ENCODE data around the gene RNF5.

The RNF5 gene

GRCh38 chr6:32167761-32168262 is 10.4 kb upstream of the RNF5 start:
- H3K18ac ChIP-seq (ENCODE audit: low read length): no peak overlapping the region

GRCh38 chr6:32168350-32168749 is 9.9 kb upstream of the RNF5 start:
- Histone ChIP-seq H3K9me3 (ENCODE audit: insufficient read depth, low read depth, low read length) (no peaks in the 10 kb centered on the region), H3K27me3 (ENCODE audit: insufficient read depth, low read length) (no peaks in the 10 kb centered on the region)
- WGBS (ENCODE audit: extremely low coverage, insufficient coverage, insufficient read length): no CpG with 5 or more reads among the region's 2 CpGs

More at GRCh38 chr6:32167761-32168262, 10.4 kb upstream of the RNF5 start:
- no peak overlapping the region for H3K14ac ChIP-seq (ENCODE audit: low read length)
- H3K4me1 ChIP-seq (ENCODE audit: control insufficient read depth in 1 of 2, insufficient read depth in 2 of 2, low read length in 2 of 2): peaks cover 6 to 8% of the 10 kb centered on the region in 2 experiments
- H2AK5ac ChIP-seq (ENCODE audit: low read length): no peak overlapping the region
- no peak overlapping the region for H2AFZ ChIP-seq (ENCODE audit: insufficient read depth, low read length, poor library complexity)
- H3K79me1 ChIP-seq (ENCODE audit: low read length): no peaks in the 10 kb centered on the region
- no peaks in the 10 kb centered on the region for H3K27me3 ChIP-seq (ENCODE audit: insufficient read depth, low read length)
- no CpG with 5 or more reads among the region's 6 CpGs for WGBS (ENCODE audit: extremely low coverage, insufficient coverage, insufficient read length)
- no peaks in the 10 kb centered on the region for H3K9me3 ChIP-seq (ENCODE audit: insufficient read depth, low read depth, low read length)
- H3K4me2 ChIP-seq (ENCODE audit: low read length): no peak overlapping the region
- H3K79me2 ChIP-seq (ENCODE audit: control insufficient read depth, insufficient read depth, low read length, poor library complexity): no peaks in the 10 kb centered on the region
- no peak overlapping the region for H2BK5ac ChIP-seq (ENCODE audit: low read depth, low read length, poor library complexity)
- H3K23ac ChIP-seq (ENCODE audit: low read length): no peak overlapping the region
- H4K8ac ChIP-seq (ENCODE audit: low read depth, low read length): no peak overlapping the region
- no peak overlapping the region for H4K91ac ChIP-seq (ENCODE audit: low read depth, low read length)
- no peak overlapping the region for H3K9ac ChIP-seq (ENCODE audit: low read length)
- H3K4me3 ChIP-seq (ENCODE audit: low read depth, low read length): no peak overlapping the region
- peaks cover 61 to 67% of the 10 kb centered on the region in 2 experiments for H3K36me3 ChIP-seq (ENCODE audit: control insufficient read depth in 1 of 2, insufficient read depth in 2 of 2, low read length in 2 of 2)
- H4K12ac ChIP-seq (ENCODE audit: low read depth, low read length): no peak overlapping the region
- DNase-seq: no peak
- H2BK120ac ChIP-seq (ENCODE audit: insufficient read depth, low read length, poor library complexity): no peak overlapping the region
- no peak overlapping the region for H3K4ac ChIP-seq (ENCODE audit: low read depth, low read length)
- H3K27ac ChIP-seq (ENCODE audit: low read depth, low read length): no peak overlapping the region
- no peak overlapping the region for H2BK12ac ChIP-seq (ENCODE audit: low read length)

GRCh38 chr6:32168807-32169591 is 9.2 kb upstream of the RNF5 start:
- no peak overlapping the region for H2AFZ ChIP-seq (ENCODE audit: insufficient read depth, low read length, poor library complexity)
- DNase-seq: no peak

More at GRCh38 chr6:32168350-32168749, 9.9 kb upstream of the RNF5 start:
- Histone ChIP-seq H2AK5ac (ENCODE audit: low read length) (no peak overlapping the region), H2BK5ac (ENCODE audit: low read depth, low read length, poor library complexity) (no peak overlapping the region), H3K79me2 (ENCODE audit: control insufficient read depth, insufficient read depth, low read length, poor library complexity) (no peaks in the 10 kb centered on the region), H3K79me1 (ENCODE audit: low read length) (no peaks in the 10 kb centered on the region), H3K36me3 (ENCODE audit: control insufficient read depth in 1 of 2, insufficient read depth in 2 of 2, low read length in 2 of 2) (peaks cover 58 to 64% of the 10 kb centered on the region in 2 experiments), H3K4me2 (ENCODE audit: low read length) (no peak overlapping the region), H3K23ac (ENCODE audit: low read length) (no peak overlapping the region), H3K9ac (ENCODE audit: low read length) (no peak overlapping the region), H3K18ac (ENCODE audit: low read length) (no peak overlapping the region), H3K4me3 (ENCODE audit: low read depth, low read length) (no peak overlapping the region), H2BK120ac (ENCODE audit: insufficient read depth, low read length, poor library complexity) (no peak overlapping the region), H4K8ac (ENCODE audit: low read depth, low read length) (no peak overlapping the region), H2BK12ac (ENCODE audit: low read length) (no peak overlapping the region), H2AFZ (ENCODE audit: insufficient read depth, low read length, poor library complexity) (no peak overlapping the region), H4K12ac (ENCODE audit: low read depth, low read length) (no peak overlapping the region), H3K14ac (ENCODE audit: low read length) (no peak overlapping the region), H3K4me1 (ENCODE audit: control insufficient read depth in 1 of 2, insufficient read depth in 2 of 2, low read length in 2 of 2) (peaks cover 12 to 13% of the 10 kb centered on the region in 2 experiments), H4K91ac (ENCODE audit: low read depth, low read length) (no peak overlapping the region), H3K27ac (ENCODE audit: low read depth, low read length) (no peak overlapping the region), H3K4ac (ENCODE audit: low read depth, low read length) (no peak overlapping the region)
- no peak for DNase-seq

GRCh38 chr6:32170294-32170693 is 7.9 kb upstream of the RNF5 start:
- H2BK120ac ChIP-seq (ENCODE audit: insufficient read depth, low read length, poor library complexity): no peak overlapping the region
- H3K4me1 ChIP-seq (ENCODE audit: control insufficient read depth in 1 of 2, insufficient read depth in 2 of 2, low read length in 2 of 2): peaks cover 18 to 24% of the 10 kb centered on the region in 2 experiments
- H3K79me1 ChIP-seq (ENCODE audit: low read length): no peaks in the 10 kb centered on the region
- H3K4me2 ChIP-seq (ENCODE audit: low read length): no peak overlapping the region
- no peak overlapping the region for H3K27ac ChIP-seq (ENCODE audit: low read depth, low read length)
- no peak overlapping the region for H2BK12ac ChIP-seq (ENCODE audit: low read length)
- H3K14ac ChIP-seq (ENCODE audit: low read length): no peak overlapping the region
- no peak overlapping the region for H3K4me3 ChIP-seq (ENCODE audit: low read depth, low read length)
- H4K12ac ChIP-seq (ENCODE audit: low read depth, low read length): no peak overlapping the region
- no peak overlapping the region for H4K91ac ChIP-seq (ENCODE audit: low read depth, low read length)
- H3K79me2 ChIP-seq (ENCODE audit: control insufficient read depth, insufficient read depth, low read length, poor library complexity): peaks cover 2% of the 10 kb centered on the region
- H3K9me3 ChIP-seq (ENCODE audit: insufficient read depth, low read depth, low read length): no peaks in the 10 kb centered on the region
- no peak overlapping the region for H3K18ac ChIP-seq (ENCODE audit: low read length)
- DNase-seq: no peak
- no peak overlapping the region for H3K4ac ChIP-seq (ENCODE audit: low read depth, low read length)
- no peak overlapping the region for H2AFZ ChIP-seq (ENCODE audit: insufficient read depth, low read length, poor library complexity)
- H3K9ac ChIP-seq (ENCODE audit: low read length): no peak overlapping the region
- H2BK5ac ChIP-seq (ENCODE audit: low read depth, low read length, poor library complexity): no peak overlapping the region
- no peak overlapping the region for H4K8ac ChIP-seq (ENCODE audit: low read depth, low read length)
- H3K23ac ChIP-seq (ENCODE audit: low read length): no peak overlapping the region
- no CpG with 5 or more reads among the region's 11 CpGs for WGBS (ENCODE audit: extremely low coverage, insufficient coverage, insufficient read length)
- no peaks in the 10 kb centered on the region for H3K27me3 ChIP-seq (ENCODE audit: insufficient read depth, low read length)
- H2AK5ac ChIP-seq (ENCODE audit: low read length): no peak overlapping the region
- peaks cover 55 to 59% of the 10 kb centered on the region in 2 experiments for H3K36me3 ChIP-seq (ENCODE audit: control insufficient read depth in 1 of 2, insufficient read depth in 2 of 2, low read length in 2 of 2)

More at GRCh38 chr6:32168807-32169591, 9.2 kb upstream of the RNF5 start:
- no peak overlapping the region for H2BK5ac ChIP-seq (ENCODE audit: low read depth, low read length, poor library complexity)
- no peak overlapping the region for H3K4me3 ChIP-seq (ENCODE audit: low read depth, low read length)
- no CpG with 5 or more reads among the region's 11 CpGs for WGBS (ENCODE audit: extremely low coverage, insufficient coverage, insufficient read length)
- H3K79me2 ChIP-seq (ENCODE audit: control insufficient read depth, insufficient read depth, low read length, poor library complexity): no peaks in the 10 kb centered on the region
- H4K8ac ChIP-seq (ENCODE audit: low read depth, low read length): no peak overlapping the region
- no peak overlapping the region for H3K27ac ChIP-seq (ENCODE audit: low read depth, low read length)
- H2BK12ac ChIP-seq (ENCODE audit: low read length): no peak overlapping the region
- no peak overlapping the region for H3K14ac ChIP-seq (ENCODE audit: low read length)
- peaks cover 16 to 18% of the 10 kb centered on the region in 2 experiments for H3K4me1 ChIP-seq (ENCODE audit: control insufficient read depth in 1 of 2, insufficient read depth in 2 of 2, low read length in 2 of 2)
- H3K23ac ChIP-seq (ENCODE audit: low read length): no peak overlapping the region
- H3K9me3 ChIP-seq (ENCODE audit: insufficient read depth, low read depth, low read length): no peaks in the 10 kb centered on the region
- H3K79me1 ChIP-seq (ENCODE audit: low read length): no peaks in the 10 kb centered on the region
- no peak overlapping the region for H3K4me2 ChIP-seq (ENCODE audit: low read length)
- H3K9ac ChIP-seq (ENCODE audit: low read length): no peak overlapping the region
- peaks cover 55 to 63% of the 10 kb centered on the region in 2 experiments for H3K36me3 ChIP-seq (ENCODE audit: control insufficient read depth in 1 of 2, insufficient read depth in 2 of 2, low read length in 2 of 2)
- H2BK120ac ChIP-seq (ENCODE audit: insufficient read depth, low read length, poor library complexity): no peak overlapping the region
- no peak overlapping the region for H2AK5ac ChIP-seq (ENCODE audit: low read length)
- H3K4ac ChIP-seq (ENCODE audit: low read depth, low read length): no peak overlapping the region
- H3K27me3 ChIP-seq (ENCODE audit: insufficient read depth, low read length): no peaks in the 10 kb centered on the region
- no peak overlapping the region for H4K91ac ChIP-seq (ENCODE audit: low read depth, low read length)
- H4K12ac ChIP-seq (ENCODE audit: low read depth, low read length): no peak overlapping the region
- H3K18ac ChIP-seq (ENCODE audit: low read length): no peak overlapping the region

Measured in trophoblast cell (in vitro differentiated cells and primary cell).